GM18507 (cell line): ENCODE measurements around the gene LNPEP.

Experiments used
- DNase-seq: peaks from one replicate; pipeline ENCODE4 v3.0.0; 2011; ENCODE audit warnings: low read depth; ENCODE audit not compliant: insufficient read length; ENCODE audit errors: extremely low spot score
- FAIRE-seq: peaks from 2 replicates; lab custom pipeline; 2011; peaks lifted over from hg19 to GRCh38; lab: Jason Lieb, UNC

Gene LNPEP

GRCh38 chr5:96986450-96986849 lies 50.6 kb downstream of the LNPEP start:
- no peak for FAIRE-seq
- DNase-seq, result no peak

- no peak for FAIRE-seq
These were observed 54.2 kb downstream of the LNPEP start for GRCh38 chr5:96990102-96990501.

GRCh38 chr5:96991708-96992107 lies 55.8 kb downstream of the LNPEP start:
- DNase-seq (no peak), FAIRE-seq (no peak)

More at GRCh38 chr5:96990102-96990501, 54.2 kb downstream of the LNPEP start:
- DNase-seq, result no peak

GRCh38 chr5:96993760-96994159 lies 57.9 kb downstream of the LNPEP start:
- FAIRE-seq, result no peak

GRCh38 chr5:96994493-96994892 lies 58.6 kb downstream of the LNPEP start:
- FAIRE-seq, result no peak

More at GRCh38 chr5:96993760-96994159, 57.9 kb downstream of the LNPEP start:
- DNase-seq, result no peak

GRCh38 chr5:96995419-96995818 lies 59.5 kb downstream of the LNPEP start:
- DNase-seq, result no peak
- no peak for FAIRE-seq

More at GRCh38 chr5:96994493-96994892, 58.6 kb downstream of the LNPEP start:
- DNase-seq, result no peak

GRCh38 chr5:96997265-96997859 lies 61.5 kb downstream of the LNPEP start:
- no peak for DNase-seq
- FAIRE-seq, result no peak

- no peak for FAIRE-seq
- no peak for DNase-seq
These were observed 64.0 kb downstream of the LNPEP start for GRCh38 chr5:96999856-97000255.

- FAIRE-seq (no peak), DNase-seq (no peak)
These were observed 64.5 kb downstream of the LNPEP start for GRCh38 chr5:97000391-97000790.

GRCh38 chr5:97002983-97003382 lies 67.1 kb downstream of the LNPEP start:
- DNase-seq, result no peak
- FAIRE-seq, result no peak

GRCh38 chr5:97004423-97005060 lies 68.7 kb downstream of the LNPEP start:
- FAIRE-seq, result no peak
- DNase-seq, result no peak

- no peak for DNase-seq
- no peak for FAIRE-seq
These were observed 70.7 kb downstream of the LNPEP start for GRCh38 chr5:97006454-97007060.

GRCh38 chr5:97009212-97009898 lies 73.5 kb downstream of the LNPEP start:
- DNase-seq (peak; percentile 8), FAIRE-seq (peak; percentile 66)

- DNase-seq, result no peak
- FAIRE-seq, result no peak
These were observed 74.0 kb downstream of the LNPEP start for GRCh38 chr5:97009921-97010320.

GRCh38 chr5:97010606-97011005 lies 74.7 kb downstream of the LNPEP start:
- no peak for DNase-seq
- FAIRE-seq, result peak; percentile 69

GRCh38 chr5:97011567-97011966 lies 75.7 kb downstream of the LNPEP start:
- no peak for DNase-seq
- no peak for FAIRE-seq

- FAIRE-seq (no peak), DNase-seq (no peak)
These were observed 83.7 kb downstream of the LNPEP start for GRCh38 chr5:97019435-97020117.

- DNase-seq (no peak), FAIRE-seq (no peak)
These were observed 85.5 kb downstream of the LNPEP start for GRCh38 chr5:97021416-97021815.

- DNase-seq, result no peak
- peak; percentile 15 for FAIRE-seq
These were observed 87.0 kb downstream of the LNPEP start for GRCh38 chr5:97022898-97023297.

GRCh38 chr5:97026721-97027120 lies 90.8 kb downstream of the LNPEP start:
- DNase-seq (no peak), FAIRE-seq (no peak)
